Measurements from ENCODE around the gene RNF187.
A peak's percentile ranks its signal among the peaks of the same experiment; 100 is the strongest.
"Not testable (repeated sequence)": the region's sequence is repeated elsewhere in the genome, so short reads cannot be mapped to it uniquely, and the experiment has no call there.

RNF187 gene

DNA sequence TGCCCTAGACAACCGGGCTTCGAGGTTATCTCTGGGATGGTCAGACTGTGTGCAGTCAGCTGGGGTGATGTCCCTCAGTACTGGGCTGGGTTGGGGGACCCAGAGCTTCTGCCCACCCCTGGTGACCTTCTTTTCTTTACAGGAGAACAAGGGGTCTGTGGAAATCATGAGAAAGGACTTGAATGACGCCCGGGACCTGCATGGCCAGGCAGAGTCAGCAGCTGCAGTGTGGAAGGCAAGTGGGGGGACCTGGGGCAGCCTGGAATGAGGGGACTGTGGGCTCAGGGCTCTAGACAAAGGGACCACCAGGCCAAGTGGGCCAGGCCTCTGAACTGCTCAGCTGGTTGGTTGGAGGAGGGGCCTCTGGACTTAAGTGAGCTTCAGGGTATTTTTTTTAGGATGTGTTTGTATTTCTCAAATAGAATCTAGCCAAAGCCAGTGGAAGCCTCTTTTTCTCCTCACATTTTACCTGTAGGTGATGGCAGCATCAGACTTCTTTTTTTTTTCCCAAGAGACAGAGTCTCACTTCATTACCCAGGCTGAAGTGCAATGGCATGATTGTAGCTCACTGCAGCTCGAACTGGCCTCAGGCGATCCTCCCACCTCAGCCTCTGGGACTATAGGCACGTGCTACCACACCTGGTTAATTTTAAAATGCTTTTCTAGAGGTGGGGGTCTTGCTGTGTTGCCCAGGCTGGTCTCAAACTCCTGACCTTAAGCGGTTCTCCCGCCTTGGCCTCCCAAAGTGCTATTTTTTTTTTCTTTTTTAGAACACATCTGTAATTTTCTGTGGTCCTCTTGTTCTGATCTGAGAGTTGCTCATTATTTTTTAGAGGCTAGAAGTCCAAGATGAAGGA is 1.9 kb downstream of the RNF187 start:
- DNase-seq, result no peak

DNA sequence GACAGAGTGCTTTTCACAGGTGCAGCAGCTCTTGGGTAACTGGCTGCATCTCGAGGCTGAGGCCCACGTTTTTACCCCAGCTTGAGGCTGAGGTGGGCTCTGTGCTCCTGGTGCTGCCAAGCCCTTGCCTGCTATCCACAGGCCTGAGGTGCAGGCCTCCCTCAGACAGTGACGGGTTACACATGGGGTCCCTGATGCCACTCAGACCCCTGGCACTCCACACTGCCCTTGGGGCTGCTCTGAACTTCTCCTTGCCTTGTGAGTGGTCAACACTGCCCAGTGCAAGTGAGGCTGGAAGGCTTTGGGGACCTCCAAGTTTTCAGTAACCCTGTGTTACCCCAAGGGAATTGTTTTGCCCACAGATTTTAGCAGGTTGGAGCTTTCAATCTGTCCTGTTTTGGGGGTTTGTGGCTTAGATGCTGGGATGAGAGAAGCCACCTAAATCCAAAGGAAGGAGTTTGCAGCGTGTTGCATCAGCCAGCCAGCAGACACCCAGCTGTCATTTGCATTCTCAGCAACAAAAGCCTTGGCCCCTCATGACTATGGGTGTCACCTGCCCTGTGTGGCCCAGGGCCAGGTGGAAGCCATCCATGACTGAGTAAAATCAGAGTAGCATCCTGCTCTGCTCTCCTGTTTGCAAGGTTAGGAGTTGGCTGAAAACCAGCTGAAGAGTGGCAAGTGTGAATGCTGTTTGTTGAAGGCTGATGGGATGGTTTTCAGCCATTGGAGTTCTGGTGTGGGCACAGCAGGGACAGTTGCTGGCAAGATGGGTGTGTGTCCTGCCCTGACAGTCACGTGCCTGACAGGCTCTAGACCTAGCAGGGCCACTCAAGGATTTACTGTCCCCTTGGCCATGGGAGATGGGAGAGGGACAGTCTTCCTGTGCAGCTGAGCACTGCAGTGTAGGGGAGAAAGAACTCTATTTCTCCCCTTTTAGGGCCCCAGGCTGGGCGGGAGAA is 3.2 kb downstream of the RNF187 start:
- DNase-seq, result no peak

DNA sequence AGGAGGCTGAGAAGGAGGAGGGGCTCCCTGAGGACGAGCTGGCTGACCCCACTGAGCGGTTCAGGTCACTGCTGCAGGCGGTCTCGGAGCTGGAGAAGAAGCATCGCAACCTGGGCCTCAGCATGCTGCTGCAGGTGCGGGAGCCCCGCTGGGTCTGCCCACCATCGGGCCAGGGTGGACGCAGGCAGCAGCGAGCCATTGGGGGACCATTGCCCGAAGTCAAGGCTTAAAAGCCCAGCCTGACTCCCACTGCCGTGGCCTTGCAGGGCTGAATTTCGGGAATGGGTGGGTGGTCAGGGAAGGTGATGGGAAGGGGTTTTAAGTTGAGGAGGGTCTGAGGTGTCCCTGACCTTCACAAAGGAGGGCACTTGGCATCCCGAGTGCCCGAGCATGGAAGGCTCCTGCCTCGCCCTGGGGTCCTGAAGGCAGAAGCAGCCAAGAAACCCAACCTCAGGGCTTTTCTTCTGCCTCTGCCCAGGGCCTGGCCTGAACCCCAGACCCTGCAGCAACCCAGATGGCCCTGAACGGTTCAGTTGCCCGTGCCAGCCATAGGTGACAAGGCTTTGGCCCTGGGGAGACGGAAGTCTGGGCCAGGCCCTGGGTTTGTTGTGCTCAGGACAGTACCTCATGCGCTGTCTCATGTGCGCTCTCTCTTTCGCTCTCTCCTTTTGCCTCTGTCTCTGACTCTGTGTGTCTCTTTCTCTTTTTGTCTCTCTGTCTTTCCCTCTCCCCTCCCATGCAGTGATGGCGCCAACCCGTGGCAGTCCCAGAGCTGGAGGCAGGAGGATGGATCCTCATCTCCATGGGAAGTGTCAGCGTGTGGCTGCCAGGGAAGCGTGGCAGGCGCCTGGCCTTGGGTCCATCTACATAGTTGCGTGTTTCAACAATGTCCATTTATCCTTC is 6.2 kb downstream of the RNF187 start:
- DNase-seq, result no peak

DNA sequence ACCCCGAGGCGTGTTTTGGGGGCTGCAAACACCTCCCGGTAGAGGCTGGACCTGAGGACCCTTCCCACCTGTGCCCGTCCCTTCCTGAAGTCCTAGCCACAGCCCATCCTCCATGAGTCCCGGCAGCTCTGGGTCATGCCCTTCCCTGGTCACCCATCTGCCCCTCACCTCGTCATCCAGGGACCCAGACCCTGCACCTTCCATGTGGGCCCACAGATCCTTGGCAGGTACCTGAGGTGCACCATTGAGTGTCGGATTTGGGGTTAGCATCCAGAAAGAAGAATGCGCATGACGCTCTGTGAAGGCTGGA is 6.8 kb downstream of the RNF187 start:
- DNase-seq, result no peak

DNA sequence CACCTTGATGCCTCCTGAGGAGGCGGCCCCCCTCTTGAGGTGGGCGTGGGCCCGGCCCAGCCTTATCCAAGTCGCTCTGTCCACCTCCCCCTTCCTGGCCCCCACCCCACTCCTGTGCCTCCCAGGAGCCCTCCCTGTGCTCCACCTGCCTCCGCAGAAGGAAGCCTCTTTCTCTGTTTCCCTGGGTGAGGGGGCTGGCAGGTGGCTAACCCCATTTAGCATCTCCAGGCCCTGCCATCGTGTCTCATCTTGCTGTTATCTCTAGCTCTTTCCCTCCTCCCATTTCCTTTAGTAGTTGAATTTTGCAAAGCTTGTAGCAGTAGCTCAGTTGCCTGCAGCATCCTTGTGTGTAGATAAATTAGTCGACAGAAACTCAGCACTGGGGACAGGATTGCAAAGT is 7.2 kb downstream of the RNF187 start:
- DNase-seq, result no peak

DNA sequence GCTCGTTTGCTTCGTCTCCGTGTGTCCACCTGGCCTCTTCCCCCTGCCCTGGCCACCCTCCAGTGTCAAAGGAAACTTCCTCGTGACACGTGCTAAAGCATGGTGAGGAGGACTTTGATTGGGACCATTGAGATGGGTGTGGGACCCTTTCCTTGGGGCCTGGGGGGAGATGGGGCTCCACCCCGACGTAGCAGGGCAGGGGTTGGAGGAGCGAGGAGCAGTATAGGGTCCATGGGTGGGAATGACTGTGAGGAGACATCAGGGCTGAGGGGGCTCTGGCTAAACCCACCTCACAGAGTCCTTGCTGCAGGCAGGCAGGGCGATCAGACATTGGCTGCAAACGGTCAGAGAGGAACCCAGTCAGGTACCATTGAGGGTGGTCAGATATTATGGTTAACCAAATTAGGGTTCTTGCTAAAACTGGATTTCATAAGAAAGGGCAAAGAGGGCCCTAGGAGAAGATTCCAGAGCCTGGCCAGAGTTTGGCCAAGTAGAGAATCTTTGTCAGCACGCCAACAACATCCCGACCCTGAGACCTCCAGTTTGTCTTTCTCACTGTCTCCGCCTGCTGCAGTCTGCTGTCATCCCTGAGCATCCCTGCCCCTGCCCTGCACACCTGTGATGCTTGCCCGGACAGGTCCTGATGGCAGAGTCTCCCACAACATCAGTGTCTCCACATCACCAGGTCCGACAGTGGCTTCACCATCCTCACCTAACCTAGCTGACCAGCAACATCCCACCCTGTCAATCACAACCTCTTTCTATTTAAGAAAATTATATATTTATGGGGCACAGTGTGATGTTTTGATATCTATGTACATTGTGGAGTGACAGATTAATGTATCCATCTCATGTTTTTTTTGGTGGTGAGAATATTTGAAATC is 8.0 kb downstream of the RNF187 start:
- no peak for DNase-seq

DNA sequence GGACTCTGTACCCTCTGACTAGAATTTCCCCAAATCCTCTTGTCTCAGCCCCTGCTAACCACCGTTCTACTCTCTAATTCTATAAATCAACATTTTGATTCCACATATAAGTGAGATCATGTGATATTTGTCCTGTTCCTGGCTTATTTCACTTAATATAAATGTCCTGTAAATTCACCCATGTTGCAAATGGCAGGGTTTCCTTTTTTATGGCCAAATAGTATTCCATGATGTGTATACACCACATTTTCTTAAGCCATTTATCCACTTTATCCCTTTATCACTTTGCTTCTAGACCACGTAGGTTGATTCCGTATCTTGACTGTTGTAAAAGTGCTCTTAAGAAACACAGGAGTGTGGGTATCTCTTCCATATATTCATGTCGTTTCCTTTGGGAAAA is 8.9 kb downstream of the RNF187 start:
- no peak for DNase-seq

DNA sequence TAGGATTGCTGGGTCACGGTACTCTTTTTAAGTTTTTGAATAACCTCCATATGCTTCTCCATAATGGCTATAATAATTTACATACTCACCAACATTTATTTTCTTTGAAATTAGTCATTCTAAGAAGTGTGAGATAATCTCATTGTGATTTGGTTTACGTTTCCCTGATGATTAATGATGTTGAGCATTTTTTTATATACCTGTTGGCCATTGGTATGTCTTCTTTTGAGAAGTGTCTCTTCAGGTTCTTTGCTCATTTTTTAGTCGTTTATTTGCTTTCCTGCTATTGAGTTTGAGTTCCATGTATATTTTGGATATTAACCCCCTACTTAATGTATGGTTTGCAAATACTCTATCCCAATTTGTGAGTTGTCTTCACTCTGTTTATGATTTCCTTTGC is 9.3 kb downstream of the RNF187 start:
- no peak for DNase-seq

DNA sequence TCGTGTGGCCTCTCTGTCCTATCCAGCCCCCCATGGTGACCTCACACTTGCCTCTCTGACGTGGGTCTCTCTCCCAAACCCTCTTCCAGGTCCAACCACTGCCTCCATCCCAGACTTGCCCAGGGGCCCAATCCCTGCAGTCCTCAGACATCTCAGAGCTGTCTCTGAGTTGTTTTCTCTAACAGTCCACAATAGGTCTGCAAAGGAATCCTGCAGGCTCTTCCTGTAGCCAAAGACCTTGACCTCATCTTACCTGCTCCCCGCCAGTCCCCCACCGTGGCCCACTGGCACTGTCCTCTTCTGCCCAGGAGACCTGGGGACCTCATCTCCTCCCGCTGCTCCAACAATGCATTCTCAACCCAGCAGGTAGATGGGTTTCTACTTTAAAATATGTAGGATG is 10.0 kb downstream of the RNF187 start:
- DNase-seq, result no peak

DNA sequence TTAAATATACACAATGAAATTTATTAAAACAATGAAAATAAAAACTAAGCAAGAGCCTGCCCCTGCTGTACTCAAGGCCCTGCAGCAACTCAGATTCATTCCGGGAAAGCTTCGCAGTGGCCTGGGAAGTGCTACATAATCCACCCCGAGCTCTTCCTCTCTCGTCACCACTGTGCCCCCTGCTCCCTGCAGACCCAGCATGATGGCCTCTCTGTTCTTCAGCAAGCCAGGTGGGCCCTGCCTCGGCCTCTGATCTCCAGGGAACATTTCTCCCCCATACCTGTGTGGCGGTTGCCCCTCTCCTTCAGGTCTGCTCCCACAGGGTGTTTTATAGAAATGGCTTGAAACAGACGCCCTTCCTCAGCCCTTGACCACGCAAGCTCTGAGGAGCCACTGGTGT is 10.6 kb downstream of the RNF187 start:
- DNase-seq, result no peak

DNA sequence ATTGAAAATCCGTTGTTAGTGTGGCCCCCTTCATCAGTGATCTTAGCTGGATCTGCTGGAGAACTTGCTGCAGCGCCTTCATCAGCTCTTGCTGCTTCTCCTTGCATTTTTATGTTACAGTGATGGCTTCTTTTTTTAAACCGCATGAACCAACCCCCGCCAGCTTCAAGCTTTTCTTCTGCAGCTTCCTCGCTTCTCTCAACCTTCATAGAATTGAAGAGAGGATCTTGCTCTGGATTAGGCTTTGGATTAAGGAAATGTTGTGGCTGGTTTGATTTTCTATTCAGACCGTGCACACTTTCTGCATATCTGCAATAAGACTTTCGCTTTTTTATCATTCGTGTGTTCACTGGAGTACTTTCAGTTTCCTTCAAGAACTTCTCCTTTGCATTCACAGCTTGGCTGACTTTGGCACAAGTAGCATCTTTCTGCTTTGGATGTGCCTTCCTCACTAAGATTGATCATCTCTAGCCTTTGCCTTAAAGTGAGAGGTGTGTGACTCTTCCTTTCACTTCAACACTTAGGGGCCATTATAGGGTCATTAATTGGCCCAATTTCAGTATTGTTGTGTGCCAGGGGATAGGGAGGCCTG is 13.1 kb downstream of the RNF187 start:
- no peak for DNase-seq

DNA sequence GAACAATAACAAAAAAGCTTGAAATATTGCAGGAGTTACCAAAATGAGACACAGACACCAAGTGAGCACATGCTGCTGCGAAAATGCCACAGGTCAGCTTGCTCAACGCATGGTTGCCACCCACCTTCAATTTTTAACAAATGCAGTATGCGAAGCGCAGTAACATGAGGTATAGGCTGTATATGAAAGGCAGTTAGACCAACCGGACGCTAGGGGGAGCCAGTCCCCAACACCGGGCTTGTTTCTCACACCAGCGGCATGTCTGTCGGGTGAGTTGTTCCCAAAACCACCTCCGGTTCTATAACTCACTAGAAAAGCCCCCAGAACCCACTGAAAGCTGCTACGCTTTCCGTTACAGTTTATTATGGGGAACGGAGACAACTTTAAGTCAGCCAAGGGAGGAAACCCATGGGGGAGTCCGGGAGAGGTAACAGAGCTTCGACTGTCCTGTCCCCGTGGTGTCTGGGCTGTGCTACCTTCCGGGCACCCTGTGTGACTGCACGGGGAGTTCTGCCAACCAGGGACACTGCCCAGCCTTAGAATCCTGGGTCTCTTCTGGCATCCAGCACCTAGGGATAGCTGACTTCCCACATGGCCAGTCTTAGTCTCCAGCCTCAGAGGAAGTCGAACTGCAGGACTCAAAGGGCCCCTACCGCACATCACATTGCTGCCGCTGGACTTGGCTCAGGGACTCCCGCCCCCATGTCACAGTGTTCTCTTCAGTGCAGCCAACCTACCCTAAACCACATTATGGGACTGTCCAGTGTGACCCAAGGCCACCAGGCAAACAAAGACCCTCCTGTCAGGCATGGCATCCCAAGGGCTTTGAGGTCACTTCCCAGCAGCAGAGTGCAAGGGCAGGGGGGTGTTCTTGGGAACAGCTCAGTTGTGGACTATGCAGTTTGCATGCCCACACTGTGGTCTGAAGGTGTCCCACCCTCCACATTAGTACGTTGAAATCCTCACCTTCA is 14.0 kb downstream of the RNF187 start:
- DNase-seq, result peak; percentile 89

DNA sequence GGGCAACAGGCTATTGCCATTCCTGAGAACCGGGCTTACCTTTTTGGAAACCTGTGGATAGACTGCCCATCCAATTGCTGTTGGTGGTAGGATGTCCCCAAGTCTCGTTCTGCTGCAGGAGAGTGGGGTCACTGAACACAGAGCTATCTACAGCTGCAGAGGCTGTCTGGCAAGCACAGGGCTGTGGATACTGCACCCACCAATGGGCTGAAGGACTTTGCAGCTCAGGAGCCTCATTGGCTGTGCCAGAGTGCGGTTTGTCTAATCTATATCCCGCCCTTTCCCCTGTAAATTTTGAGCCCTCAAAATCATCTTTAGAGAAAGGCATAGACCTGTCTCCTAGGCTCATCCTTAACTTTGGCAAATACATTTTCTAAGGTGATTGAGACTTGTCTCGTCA is 15.3 kb downstream of the RNF187 start:
- no peak for DNase-seq

DNA sequence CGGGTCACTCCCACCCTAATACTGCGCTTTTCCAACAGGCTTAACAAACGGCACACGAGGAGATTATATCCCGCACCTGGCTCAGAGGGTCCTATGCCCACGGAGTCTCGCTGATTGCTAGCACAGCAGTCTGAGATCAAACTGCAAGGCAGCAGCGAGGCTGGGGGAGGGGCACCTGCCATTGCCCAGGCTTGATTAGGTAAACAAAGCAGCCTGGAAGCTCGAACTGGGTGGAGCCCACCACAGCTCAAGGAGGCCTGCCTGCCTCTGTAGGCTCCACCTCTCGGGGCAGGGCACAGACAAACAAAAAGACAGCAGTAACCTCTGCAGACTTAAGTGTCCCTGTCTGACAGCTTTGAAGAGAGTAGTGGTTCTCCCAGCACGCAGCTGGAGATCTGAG is 18.8 kb downstream of the RNF187 start:
- DNase-seq, result not testable (repeated sequence)

DNA sequence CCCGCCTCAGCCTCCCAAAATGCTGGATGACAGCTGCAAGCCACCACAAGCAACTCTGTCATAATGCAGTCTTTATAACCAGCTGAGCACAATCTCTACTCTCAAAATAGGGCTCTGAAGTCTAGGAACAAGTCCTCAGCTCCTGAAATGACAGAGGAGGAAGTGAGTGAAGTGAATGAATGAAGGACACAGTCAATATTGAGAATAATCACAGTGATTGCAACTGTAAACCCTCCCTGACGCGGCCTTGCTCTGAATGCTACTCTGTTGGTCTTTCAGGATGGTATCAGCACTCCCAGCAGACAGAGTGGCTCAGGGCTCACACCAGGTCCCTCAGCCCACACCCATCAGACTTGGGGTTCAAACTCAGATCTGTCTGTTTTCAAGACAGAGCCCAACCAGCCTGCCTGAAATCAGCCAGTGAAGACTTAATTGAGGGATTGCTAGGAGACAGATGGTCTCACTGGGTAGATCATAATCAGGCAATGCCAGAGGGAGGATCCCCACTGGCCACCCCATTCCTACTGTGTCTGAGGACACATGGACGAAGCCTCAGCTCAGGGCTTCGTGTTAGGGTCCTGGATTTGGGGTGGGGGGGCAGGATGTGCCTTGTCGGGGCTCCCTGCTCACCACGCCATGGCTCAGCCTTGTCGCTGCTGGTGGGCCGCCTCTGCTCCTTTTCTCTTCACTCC is 20.9 kb downstream of the RNF187 start:
- DNase-seq, result no peak

DNA sequence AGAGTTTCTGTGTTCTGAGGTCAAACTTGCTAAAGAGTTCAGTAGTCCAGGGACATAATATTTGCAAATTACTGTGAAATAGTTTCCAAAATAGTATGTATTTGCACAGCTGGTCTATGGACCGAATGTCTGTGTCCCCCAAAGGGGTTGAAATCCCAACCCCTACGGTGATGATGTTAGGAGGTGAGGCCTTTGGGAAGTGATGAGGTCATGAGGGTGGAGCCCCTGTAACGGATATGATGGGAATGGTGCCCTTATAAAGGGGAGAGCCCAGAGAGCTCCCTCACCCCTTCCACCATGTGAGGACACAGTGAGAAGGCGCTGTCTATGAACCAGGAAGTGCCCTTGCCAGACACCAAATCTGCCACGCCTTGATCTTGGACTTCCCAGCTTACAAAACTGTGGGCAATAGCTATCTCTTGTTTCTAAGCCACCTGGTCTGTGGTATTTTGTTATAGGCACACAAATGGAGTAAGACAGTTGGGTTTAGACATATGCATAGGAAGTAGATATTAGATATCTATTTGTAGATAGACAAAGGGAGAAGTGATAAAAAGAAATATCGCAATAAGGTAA is 21.7 kb downstream of the RNF187 start:
- DNase-seq, result no peak

DNA sequence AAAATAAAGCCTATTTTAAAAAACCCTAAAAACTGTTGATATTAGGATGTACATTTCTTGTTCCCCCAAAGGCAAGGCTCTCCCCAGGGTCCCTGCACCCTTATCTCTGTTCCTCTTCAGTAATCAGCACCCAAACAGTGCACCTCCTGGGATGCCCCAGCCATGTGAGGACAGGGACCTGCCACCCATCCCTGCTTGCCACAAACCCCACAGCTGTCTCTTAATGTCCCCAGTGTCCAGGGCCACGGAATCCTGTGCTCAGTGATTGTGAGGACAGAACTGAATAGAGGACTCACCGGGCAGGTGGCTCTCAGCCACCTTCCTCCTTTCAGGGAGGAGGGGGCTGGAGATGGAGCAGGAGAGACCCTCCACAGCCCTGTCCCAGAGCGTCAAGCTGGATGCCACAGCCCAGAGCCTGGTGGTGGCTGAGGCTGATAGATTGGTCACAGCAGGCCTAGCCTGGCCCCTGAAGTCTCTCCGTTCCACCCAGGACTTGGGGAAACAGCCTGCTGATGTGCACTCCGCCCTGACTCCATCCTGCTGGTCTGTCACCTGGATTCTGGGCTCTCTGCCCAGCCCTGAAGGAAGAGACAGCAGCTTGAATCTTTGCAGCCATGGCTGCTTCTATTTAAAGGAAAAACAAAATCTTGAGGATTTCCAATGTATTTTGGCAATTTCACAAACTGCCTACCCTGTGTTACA is 23.1 kb downstream of the RNF187 start:
- DNase-seq, result no peak

DNA sequence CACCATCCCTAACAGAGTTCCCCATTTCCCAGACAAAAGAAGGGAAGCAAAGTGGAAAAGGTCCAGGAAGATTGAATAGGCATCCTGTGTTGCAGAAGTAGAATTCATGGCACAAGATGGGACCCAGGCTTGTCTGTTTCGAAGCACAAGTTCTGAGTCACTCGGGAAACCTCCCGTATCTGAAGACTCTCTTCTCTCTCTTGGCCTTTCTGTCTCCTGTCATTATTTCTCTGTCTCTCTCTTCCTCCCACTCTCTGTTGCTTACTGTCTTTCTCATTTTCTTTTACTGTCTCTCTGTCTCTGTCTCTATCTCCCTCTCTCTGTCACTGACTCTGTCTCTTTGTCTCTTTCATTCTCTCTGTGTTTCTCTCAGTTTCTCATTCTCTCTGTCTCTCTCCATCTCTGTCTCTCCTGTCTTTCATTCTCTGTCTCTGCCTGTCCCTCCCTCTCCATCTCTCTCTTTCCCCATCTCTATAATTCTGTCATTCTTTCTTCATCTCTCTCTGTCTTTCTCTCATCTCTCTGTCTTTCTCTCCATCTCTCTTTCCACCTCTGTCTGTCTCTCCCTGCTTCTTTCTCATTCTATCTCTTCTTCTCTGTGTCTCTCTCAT is 23.7 kb downstream of the RNF187 start:
- DNase-seq, result no peak

Measured in stimulated activated CD4-positive, alpha-beta T cell treated with anti-CD3 and anti-CD28 coated beads, Interleukin-4, amount 100 ng/mL, for 1 hour (primary cell).